Suprapubic skin (tissue), 4 donors: ENCODE measurements around the gene USB1. TPM values are rescaled to one million over a fixed set of nuclear protein-coding genes. Genes with fewer than 3 reads are reported as not detected.

ENCODE experiments used
- DNase-seq, 2 donors: peaks; one replicate each; pipeline ENCODE4 v3.0.0-alpha.2; 2019; ENCODE audit warnings: low spot score in 2 of 2
- H3K27ac ChIP-seq: fragments of 200-600 bp; sonication (generic); one replicate; pipeline ENCODE4 v1.5.1; 2019
- H3K27me3 ChIP-seq: fragments of 200-600 bp; sonication (generic); one replicate; pipeline ENCODE4 v1.5.1; 2019
- H3K36me3 ChIP-seq: fragments of 200-600 bp; sonication (generic); one replicate; pipeline ENCODE4 v1.5.1; 2019
- H3K4me1 ChIP-seq: fragments of 200-600 bp; sonication (generic); one replicate; pipeline ENCODE4 v1.5.1; 2019
- H3K4me3 ChIP-seq: fragments of 200-600 bp; sonication (generic); one replicate; pipeline ENCODE4 v1.5.1; 2019; ENCODE audit warnings: mild to moderate bottlenecking
- H3K9me3 ChIP-seq: fragments of 200-600 bp; sonication (generic); one replicate; pipeline ENCODE4 v1.5.1; 2019
- EP300 ChIP-seq: sonication (generic); formaldehyde crosslinking; IDR thresholded peaks from one replicate; pipeline ENCODE4 v1.6.1; 2017; ENCODE audit warnings: antibody characterized with exemption
- POLR2A ChIP-seq, 2 donors: fragments of 450-650 bp; IDR thresholded peaks; one replicate each; pipeline ENCODE4 v1.6.1; 2017; ENCODE audit warnings: antibody characterized with exemption in 2 of 2, mild to moderate bottlenecking in 2 of 2, moderate library complexity in 2 of 2
- POLR2AphosphoS5 ChIP-seq, 3 donors: sonication (generic); formaldehyde crosslinking; IDR thresholded peaks; one replicate each; pipeline ENCODE4 v1.6.1; 2017; ENCODE audit warnings: antibody characterized with exemption in 3 of 3
- WGBS: methylation state at CpG from one replicate; pipeline ENCODE4 v1.1.5; 2018; 5-methylcytosine and 5-hydroxymethylcytosine counted together
- total RNA-seq, 4 donors: library from RNA; depleted of rRNA; stranded (reverse); fragments of >200 nt; gene quantifications; one replicate each; pipeline ENCODE4 v1.1.0, GENCODE V29; 2016
- TF ChIP-seq, protein P1 (sequence below), 2 donors: fragments of 200-600 bp in 1 of 2; fragments of 450-650 bp in 1 of 2; sonication (generic) in 1 of 2; IDR thresholded peaks; one replicate each; pipeline ENCODE4 v1.5.1; 2016 to 2019; ENCODE audit warnings: antibody characterized with exemption in 2 of 2, mild to moderate bottlenecking in 1 of 2, moderate library complexity in 1 of 2

USB1 gene
- total RNA-seq, 4 donors from 2014 or later = 16.1 to 36.5 (median 19.8) TPM

DNA sequence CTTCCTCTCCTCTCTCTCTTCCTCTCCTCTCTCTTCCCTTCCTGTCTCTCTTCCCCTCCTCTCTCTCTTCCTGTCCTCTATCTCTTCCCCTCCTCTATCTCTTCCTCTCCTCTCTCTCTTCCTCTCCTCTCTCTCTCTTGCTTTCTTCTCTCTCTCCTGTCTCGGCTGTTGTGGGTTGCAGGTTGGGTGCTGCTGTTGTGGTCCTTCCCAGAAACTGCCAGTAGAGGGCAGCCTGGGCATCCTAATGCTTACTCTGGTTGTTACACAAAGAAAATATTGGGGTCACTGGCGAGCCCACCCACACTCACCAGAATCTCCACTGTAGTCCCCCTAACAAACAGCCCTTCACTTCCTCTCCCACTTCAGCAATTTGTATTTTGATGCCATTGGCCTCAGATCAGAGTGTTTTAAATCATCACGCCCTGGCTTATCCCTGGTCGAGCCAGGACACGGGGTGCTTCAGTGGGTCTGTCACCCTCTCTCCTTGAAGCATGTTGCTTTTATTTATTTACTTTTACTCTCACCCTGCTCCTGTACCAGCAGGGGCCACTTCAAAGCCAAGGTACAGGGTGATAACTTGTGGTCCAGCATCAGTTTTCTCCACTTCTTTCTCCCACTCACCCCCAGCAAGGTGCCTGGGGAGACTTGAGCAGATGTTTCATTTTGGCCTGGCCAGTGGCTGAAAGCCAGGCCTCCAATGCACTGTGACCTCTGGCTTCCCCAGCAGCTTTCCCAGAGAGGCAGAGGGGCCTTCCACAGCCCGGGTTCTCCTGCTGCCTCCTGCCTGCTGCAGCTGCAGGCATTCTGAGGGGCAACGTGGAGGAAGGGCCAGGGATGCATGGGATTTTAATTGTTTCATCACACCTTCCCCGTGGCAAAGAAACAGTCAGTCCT is 19.7 kb downstream of the USB1 start:
- 65% methylated on average over 8 of the region's 8 CpGs for WGBS
- Histone ChIP-seq H3K27me3 (no peaks in the 10 kb centered on the region), H3K9me3 (no peaks in the 10 kb centered on the region), H3K4me1 (peaks cover 36% of the 10 kb centered on the region), H3K36me3 (peaks cover 19% of the 10 kb centered on the region), H3K27ac (no peak overlapping the region), H3K4me3 (no peak overlapping the region)
- no peak for DNase-seq
- TF ChIP-seq EP300 (no peak), POLR2A (IDR thresholded peaks at IDR 0.05) (no peak), POLR2AphosphoS5 (IDR thresholded peaks at IDR 0.05) (no peak)
- TF ChIP-seq, protein P1, sequence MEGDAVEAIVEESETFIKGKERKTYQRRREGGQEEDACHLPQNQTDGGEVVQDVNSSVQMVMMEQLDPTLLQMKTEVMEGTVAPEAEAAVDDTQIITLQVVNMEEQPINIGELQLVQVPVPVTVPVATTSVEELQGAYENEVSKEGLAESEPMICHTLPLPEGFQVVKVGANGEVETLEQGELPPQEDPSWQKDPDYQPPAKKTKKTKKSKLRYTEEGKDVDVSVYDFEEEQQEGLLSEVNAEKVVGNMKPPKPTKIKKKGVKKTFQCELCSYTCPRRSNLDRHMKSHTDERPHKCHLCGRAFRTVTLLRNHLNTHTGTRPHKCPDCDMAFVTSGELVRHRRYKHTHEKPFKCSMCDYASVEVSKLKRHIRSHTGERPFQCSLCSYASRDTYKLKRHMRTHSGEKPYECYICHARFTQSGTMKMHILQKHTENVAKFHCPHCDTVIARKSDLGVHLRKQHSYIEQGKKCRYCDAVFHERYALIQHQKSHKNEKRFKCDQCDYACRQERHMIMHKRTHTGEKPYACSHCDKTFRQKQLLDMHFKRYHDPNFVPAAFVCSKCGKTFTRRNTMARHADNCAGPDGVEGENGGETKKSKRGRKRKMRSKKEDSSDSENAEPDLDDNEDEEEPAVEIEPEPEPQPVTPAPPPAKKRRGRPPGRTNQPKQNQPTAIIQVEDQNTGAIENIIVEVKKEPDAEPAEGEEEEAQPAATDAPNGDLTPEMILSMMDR (IDR thresholded peaks at IDR 0.05) = peak; percentile 52 to 69

DNA sequence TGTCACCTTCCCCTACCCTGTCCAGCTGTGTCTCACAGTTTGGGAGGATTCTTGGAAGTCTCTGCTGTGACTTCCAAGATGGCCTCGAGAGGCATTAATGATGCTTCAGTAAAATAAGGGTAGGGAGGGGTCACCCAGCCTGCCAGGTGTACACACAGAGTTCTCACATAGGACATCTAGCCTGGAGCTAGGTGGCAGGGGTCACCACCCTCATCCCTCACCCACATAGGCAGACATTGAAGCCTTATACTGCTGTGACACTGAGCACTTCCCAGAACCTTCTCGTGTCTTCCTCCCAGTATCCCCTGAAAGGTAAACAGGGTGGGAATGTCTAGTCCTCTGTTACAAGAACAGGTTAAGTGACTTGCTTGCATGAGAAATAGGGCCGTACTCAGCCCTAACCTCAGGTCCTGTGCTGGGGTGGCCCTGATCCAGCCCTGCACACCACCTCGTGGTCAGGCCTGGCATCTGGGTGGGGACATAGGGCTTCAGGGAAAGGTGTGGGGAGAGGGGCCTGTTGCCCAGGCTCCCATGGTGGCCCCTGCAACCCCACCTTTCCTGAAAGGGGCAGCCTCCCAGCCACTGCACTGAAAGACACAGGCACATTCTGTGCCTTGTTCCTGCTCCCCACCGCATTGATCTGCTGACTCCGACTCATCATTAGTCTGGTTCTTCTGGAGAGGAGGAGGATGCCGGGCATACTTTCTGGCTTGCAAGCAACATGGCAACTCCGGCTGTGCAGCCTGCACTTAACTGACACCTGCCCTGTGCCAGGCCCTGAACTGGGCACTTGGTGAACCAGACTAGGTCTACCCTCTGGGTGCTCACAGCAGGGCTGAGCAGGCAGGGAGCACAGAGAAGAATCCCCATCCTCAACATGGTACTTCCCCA is 20.7 kb downstream of the USB1 start:
- Histone ChIP-seq H3K9me3 (no peaks in the 10 kb centered on the region), H3K27ac (no peak overlapping the region), H3K4me3 (no peak overlapping the region), H3K36me3 (peaks cover 19% of the 10 kb centered on the region), H3K27me3 (no peaks in the 10 kb centered on the region), H3K4me1 (peaks cover 47% of the 10 kb centered on the region)
- 53% methylated on average over 6 of the region's 8 CpGs for WGBS
- TF ChIP-seq POLR2A (IDR thresholded peaks at IDR 0.05) = no peak
- TF ChIP-seq EP300 = no peak
- TF ChIP-seq POLR2AphosphoS5 (IDR thresholded peaks at IDR 0.05) = no peak
- TF ChIP-seq, protein P1 (IDR thresholded peaks at IDR 0.05) = no peak
- DNase-seq = no peak

DNA sequence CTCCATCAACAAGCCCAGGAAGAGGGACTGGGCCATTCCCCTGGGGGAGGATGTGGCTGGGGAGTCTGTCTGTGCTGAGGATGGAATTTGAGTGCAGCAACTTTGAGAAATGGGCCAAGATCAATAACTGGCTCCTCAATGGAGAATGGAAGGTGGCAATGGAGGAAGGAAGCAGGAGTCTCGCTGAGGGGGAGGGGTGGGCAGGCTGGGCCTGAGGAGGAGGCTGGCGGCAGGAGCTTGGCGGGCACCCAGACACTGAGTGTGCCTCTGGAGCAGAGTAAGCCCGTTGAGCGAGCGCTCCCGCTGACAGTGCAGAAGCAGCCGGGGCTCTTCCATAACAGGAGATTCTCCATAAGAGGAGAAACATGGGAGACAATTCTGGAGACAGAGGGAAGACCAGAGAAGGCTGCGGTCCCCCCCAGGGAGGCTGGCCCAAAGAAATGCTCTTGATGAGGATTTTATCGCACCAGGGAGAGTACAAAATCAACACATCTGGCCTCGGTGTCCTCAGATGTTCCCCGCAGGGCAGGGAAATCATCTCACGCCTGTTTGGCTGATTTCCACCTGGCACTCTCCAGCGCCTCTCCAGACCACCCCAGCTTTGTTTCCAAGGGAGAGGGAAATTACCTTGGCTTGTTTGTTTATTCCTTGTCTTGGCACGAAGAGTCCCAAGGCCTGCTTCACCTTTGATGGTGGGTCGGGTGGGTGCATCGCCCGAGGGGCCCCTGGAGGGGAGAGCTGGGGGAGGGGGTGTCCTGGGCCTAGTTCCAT is 21.6 kb downstream of the USB1 start:
- 14% methylated on average over 17 of the region's 18 CpGs for WGBS
- Histone ChIP-seq H3K9me3 (no peaks in the 10 kb centered on the region), H3K4me3 (no peak overlapping the region), H3K36me3 (peaks cover 19% of the 10 kb centered on the region), H3K4me1 (peaks cover 56% of the 10 kb centered on the region), H3K27ac (peak overlapping the region; percentile 36), H3K27me3 (no peaks in the 10 kb centered on the region)
- TF ChIP-seq POLR2A (IDR thresholded peaks at IDR 0.05) = no peak
- TF ChIP-seq, protein P1 (IDR thresholded peaks at IDR 0.05) = no peak
- TF ChIP-seq EP300 = no peak
- no peak for TF ChIP-seq POLR2AphosphoS5 (IDR thresholded peaks at IDR 0.05)
- DNase-seq = no peak

DNA sequence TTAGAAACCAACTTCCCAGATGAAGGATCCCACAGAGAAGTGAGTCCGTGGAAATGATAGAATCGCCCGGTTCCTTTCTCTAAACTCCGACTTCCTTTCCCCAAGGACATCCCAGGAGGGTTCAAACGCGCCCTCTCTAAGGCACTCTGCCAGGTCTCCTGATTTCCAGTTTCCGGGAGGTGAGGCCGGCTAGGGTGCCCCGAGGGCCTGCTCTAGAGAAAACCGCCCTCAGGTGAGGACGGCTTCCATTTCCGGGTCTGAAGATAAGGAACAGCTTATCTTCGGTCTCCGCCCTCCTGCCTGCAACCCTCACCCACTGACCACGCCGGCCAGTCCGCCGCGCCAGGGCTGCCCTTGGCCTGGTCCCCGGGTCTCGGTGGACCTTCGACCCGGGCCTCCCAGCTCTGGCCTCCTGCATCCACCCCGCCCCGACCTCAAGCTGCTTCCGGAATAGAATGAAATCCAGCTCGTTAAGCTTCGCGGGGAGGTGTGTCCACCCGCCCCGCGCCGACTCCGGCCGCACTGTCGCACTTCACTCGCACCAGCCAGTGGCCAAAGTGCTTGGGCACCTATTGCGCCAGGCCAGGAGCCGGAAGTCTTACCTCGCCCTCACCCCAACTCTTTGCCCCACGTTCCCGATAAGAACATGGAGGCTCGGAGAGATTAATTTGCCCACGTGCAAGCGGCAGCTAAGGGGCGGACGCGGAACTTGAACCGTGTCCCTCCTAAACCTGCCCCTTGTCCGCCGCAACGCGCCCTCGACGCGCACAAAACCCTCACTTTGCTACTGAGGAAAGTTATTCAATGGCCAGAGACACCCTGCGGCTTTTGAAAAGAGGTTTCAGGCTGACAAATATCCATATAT is 23.5 kb downstream of the USB1 start:
- peak overlapping the region; percentile 92 for H3K4me3 ChIP-seq
- TF ChIP-seq, protein P1 (IDR thresholded peaks at IDR 0.05) = no peak
- no peak for TF ChIP-seq POLR2A (IDR thresholded peaks at IDR 0.05)
- TF ChIP-seq POLR2AphosphoS5 (IDR thresholded peaks at IDR 0.05) = no peak
- TF ChIP-seq EP300 = no peak
- WGBS = 4% methylated on average over 43 of the region's 57 CpGs
- DNase-seq = no peak
- no peak overlapping the region for H3K27ac ChIP-seq
- H3K27me3 ChIP-seq = no peaks in the 10 kb centered on the region
- peaks cover 5% of the 10 kb centered on the region for H3K36me3 ChIP-seq
- H3K4me1 ChIP-seq = peaks cover 57% of the 10 kb centered on the region
- H3K9me3 ChIP-seq = no peaks in the 10 kb centered on the region
